ENCODE data around the gene CARD9. TPM values are rescaled to one million over a fixed set of nuclear protein-coding genes. Genes with fewer than 3 reads are reported as not detected.

CARD9 gene
- total RNA-seq, 3 donors from 2014 or later (not counting 1 experiment from before 2014, with no cell fraction given), result 1.6 to 4.2 (median 4.0) TPM

DNA sequence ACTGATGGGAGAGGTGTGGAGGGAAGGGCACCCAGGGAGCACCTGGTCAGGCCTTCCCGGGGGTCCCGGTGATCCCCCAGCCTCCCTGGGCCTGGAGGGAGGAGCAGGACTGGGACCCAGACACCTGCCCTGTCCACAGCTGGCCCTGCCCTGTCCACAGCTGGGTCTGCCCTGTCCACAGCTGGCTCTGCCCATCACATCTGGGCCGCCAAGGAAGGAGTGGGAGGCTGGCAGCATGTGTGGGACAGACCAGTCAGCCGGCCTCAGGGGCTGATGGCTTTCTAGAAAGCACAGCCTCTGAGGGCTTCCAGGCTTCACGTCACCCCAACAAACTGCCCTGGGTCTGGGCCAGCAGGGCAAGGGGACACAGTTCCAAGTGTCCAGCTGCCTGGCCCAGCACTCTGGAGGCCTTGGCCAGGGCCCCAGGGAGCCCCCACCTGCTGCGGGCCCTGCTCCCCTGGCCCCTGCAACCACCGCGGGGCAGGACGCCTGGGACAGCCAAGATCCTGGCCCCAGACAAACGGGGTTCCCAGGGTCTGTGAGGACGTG is 22.1 kb downstream of the CARD9 start:
- no peak overlapping the region for H3K4me3 Mint-ChIP-seq
- intact Hi-C loops (cut with micrococcal nuclease), result no loop called here
- DNase-seq, result no peak
- Histone ChIP-seq H3K36me3 (ENCODE audit: control insufficient read depth, insufficient read depth, low read length) (no peaks in the 10 kb centered on the region), H3K4me1 (ENCODE audit: control insufficient read depth, insufficient read depth, low read length) (no peaks in the 10 kb centered on the region), H3K27ac (ENCODE audit: low read length) (no peak overlapping the region), H3K9me3 (ENCODE audit: control insufficient read depth, insufficient read depth, low read length) (no peaks in the 10 kb centered on the region), H3K4me3 (ENCODE audit: low read length) (no peak overlapping the region), H3K27me3 (ENCODE audit: control insufficient read depth, insufficient read depth, low read length) (no peaks in the 10 kb centered on the region)
- no peaks in the 10 kb centered on the region for H3K27me3 Mint-ChIP-seq (ENCODE audit: low read depth in 2 of 2)
- WGBS (ENCODE audit: insufficient coverage), result 90% methylated on average over 11 of the region's 11 CpGs
- TF ChIP-seq, protein P1, sequence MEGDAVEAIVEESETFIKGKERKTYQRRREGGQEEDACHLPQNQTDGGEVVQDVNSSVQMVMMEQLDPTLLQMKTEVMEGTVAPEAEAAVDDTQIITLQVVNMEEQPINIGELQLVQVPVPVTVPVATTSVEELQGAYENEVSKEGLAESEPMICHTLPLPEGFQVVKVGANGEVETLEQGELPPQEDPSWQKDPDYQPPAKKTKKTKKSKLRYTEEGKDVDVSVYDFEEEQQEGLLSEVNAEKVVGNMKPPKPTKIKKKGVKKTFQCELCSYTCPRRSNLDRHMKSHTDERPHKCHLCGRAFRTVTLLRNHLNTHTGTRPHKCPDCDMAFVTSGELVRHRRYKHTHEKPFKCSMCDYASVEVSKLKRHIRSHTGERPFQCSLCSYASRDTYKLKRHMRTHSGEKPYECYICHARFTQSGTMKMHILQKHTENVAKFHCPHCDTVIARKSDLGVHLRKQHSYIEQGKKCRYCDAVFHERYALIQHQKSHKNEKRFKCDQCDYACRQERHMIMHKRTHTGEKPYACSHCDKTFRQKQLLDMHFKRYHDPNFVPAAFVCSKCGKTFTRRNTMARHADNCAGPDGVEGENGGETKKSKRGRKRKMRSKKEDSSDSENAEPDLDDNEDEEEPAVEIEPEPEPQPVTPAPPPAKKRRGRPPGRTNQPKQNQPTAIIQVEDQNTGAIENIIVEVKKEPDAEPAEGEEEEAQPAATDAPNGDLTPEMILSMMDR (IDR thresholded peaks at IDR 0.05), result no peak
- ATAC-seq, result no peak
- no peak overlapping the region for H3K27ac Mint-ChIP-seq
- no peaks in the 10 kb centered on the region for H3K9me3 Mint-ChIP-seq
- H3K4me1 Mint-ChIP-seq, result no peaks in the 10 kb centered on the region
- H3K36me3 Mint-ChIP-seq, result no peaks in the 10 kb centered on the region

DNA sequence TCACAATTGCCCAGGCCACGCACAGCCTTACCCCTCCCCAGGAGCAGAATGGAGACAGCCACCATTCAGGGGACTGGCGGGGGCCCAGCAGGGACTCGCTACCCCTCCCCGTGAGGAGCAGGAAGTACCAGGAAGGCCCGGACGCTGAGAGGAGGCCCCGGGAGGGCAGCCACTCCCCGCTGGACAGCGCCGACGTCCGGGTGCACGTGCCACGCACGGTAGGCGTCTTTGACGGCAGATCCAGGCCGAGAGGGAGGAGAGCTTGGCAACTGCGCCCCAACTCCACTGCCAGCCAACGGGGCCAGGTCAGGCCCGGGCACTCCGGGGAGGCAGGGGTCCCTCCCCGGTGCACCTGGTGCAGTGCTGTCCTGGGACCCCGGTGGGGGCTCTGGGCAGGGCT is 23.9 kb downstream of the CARD9 start:
- intact Hi-C loops (cut with micrococcal nuclease), result no loop called here
- WGBS (ENCODE audit: insufficient coverage), result 92% methylated on average over 24 of the region's 24 CpGs
- H3K4me3 Mint-ChIP-seq, result no peak overlapping the region

DNA sequence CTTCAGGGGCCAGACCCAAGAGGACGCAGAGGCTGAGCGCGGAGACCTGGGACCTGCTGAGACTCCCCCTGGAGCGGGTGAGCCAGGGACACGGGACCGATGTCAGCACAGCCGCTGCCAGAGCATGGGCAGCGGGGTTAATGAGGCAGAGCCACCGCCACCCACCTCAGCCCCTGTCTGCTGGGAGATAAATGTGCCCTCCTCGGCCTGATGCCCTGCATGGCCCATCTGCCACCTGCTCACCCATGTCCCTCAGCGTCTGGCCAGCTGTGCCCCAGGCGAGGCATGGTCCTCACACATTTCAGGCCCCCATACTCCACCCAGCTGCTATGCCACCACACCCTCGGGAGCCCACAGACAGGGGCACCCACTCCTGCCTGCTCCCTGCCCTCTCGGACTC is 24.8 kb downstream of the CARD9 start:
- Mint-ChIP-seq H3K9me3 (no peaks in the 10 kb centered on the region), H3K27me3 (ENCODE audit: low read depth in 2 of 2) (no peaks in the 10 kb centered on the region), H3K36me3 (no peaks in the 10 kb centered on the region), H3K4me3 (no peak overlapping the region), H3K4me1 (no peaks in the 10 kb centered on the region), H3K27ac (no peak overlapping the region)
- H3K9me3 ChIP-seq (ENCODE audit: control insufficient read depth, insufficient read depth, low read length), result no peaks in the 10 kb centered on the region
- H3K36me3 ChIP-seq (ENCODE audit: control insufficient read depth, insufficient read depth, low read length), result no peaks in the 10 kb centered on the region
- WGBS (ENCODE audit: insufficient coverage), result 85% methylated on average over 14 of the region's 14 CpGs
- DNase-seq (no peak), ATAC-seq (no peak)
- no peaks in the 10 kb centered on the region for H3K4me1 ChIP-seq (ENCODE audit: control insufficient read depth, insufficient read depth, low read length)
- intact Hi-C loops (cut with micrococcal nuclease), result no loop called here
- TF ChIP-seq, protein P1 (IDR thresholded peaks at IDR 0.05), result no peak
- no peak overlapping the region for H3K4me3 ChIP-seq (ENCODE audit: low read length)
- no peak overlapping the region for H3K27ac ChIP-seq (ENCODE audit: low read length)
- no peaks in the 10 kb centered on the region for H3K27me3 ChIP-seq (ENCODE audit: control insufficient read depth, insufficient read depth, low read length)

More for the DNA sequence above, 23.9 kb downstream of the CARD9 start:
- H3K27me3 ChIP-seq (ENCODE audit: control insufficient read depth, insufficient read depth, low read length), result no peaks in the 10 kb centered on the region
- no peaks in the 10 kb centered on the region for H3K4me1 ChIP-seq (ENCODE audit: control insufficient read depth, insufficient read depth, low read length)
- Mint-ChIP-seq H3K27ac (no peak overlapping the region), H3K27me3 (ENCODE audit: low read depth in 2 of 2) (no peaks in the 10 kb centered on the region), H3K36me3 (no peaks in the 10 kb centered on the region), H3K4me1 (no peaks in the 10 kb centered on the region), H3K9me3 (no peaks in the 10 kb centered on the region)
- no peak for DNase-seq
- no peak overlapping the region for H3K4me3 ChIP-seq (ENCODE audit: low read length)
- no peaks in the 10 kb centered on the region for H3K36me3 ChIP-seq (ENCODE audit: control insufficient read depth, insufficient read depth, low read length)
- H3K27ac ChIP-seq (ENCODE audit: low read length), result no peak overlapping the region
- no peaks in the 10 kb centered on the region for H3K9me3 ChIP-seq (ENCODE audit: control insufficient read depth, insufficient read depth, low read length)
- TF ChIP-seq, protein P1 (IDR thresholded peaks at IDR 0.05), result no peak
- no peak for ATAC-seq
